ENCODE measurements around the gene CRISP2. TPM values are rescaled to one million over a fixed set of nuclear protein-coding genes. Genes with fewer than 3 reads are reported as not detected.

The CRISP2 gene
- total and polyA plus RNA-seq, 9 of the 15 experiments (the other 6 are each of a cell fraction or from before 2014, with no cell fraction given), result not detected

- TF ChIP-seq SRSF7 (optimal IDR thresholded peaks at IDR 0.05; ENCODE audit: low read depth, low read length) (no peak), MBD1 (CRISPR knock-in tag; IDR thresholded peaks at IDR 0.05) (no peak), PRDM10 (IDR thresholded peaks at IDR 0.05; ENCODE audit: partially characterized antibody) (peak; percentile 17), RAD51 (IDR thresholded peaks at IDR 0.05; ENCODE audit: borderline replicate concordance, low read depth) (no peak), PTRF (tag; IDR thresholded peaks at IDR 0.05) (no peak), NFATC3 (IDR thresholded peaks at IDR 0.05) (0 out of 2 replicates have a peak, but pooled peaks have one; percentile 15), ARID3B (CRISPR knock-in tag; IDR thresholded peaks at IDR 0.05; ENCODE audit: borderline replicate concordance) (no peak), ZNF57 (CRISPR knock-in tag; IDR thresholded peaks at IDR 0.05) (no peak), NR2C1 (IDR thresholded peaks at IDR 0.05) (peak; percentile 26; the same call in 1 of the 2 replicates), NR2C1 (tag; IDR thresholded peaks at IDR 0.05) (no peak), XRCC3 (IDR thresholded peaks at IDR 0.05) (peak; percentile 33; the same call in 1 of the 2 replicates), ZNF239 (CRISPR knock-in tag; IDR thresholded peaks at IDR 0.05) (no peak), CTBP1 (IDR thresholded peaks at IDR 0.05; ENCODE audit: borderline replicate concordance) (peak; percentile 62; the same call in 1 of the 2 replicates), TEAD1 (CRISPR knock-in tag; IDR thresholded peaks at IDR 0.05) (no peak), FOXJ2 (tag; IDR thresholded peaks at IDR 0.05) (0 out of 2 replicates have a peak, but pooled peaks have one; percentile 22), SIN3B (IDR thresholded peaks at IDR 0.05; ENCODE audit: low read depth) (no peak), IRF9 (tag; IDR thresholded peaks at IDR 0.05) (no peak; the same call in 1 of the 2 replicates), FOSL1 (tag; conservative IDR thresholded peaks at IDR 0.05) (peak; percentile 31; the same call in 1 of the 2 replicates)
Measured at GRCh38 chr6:49666930-49667757, 46.2 kb downstream of the CRISP2 start (continued).
